ENCODE measurements around the gene YOD1.
"Not testable (repeated sequence)": the region's sequence is repeated elsewhere in the genome, so short reads cannot be mapped to it uniquely, and the experiment has no call there.

The YOD1 gene

GRCh38 chr1:207047505-207047904, 3.5 kb downstream of the YOD1 start:
- Histone ChIP-seq H3K4me2 (ENCODE audit: low read depth, low read length, poor library complexity, severe bottlenecking) (no peak overlapping the region), H4K20me1 (ENCODE audit: low read depth, low read length) (no peaks in the 10 kb centered on the region), H3K36me3 (ENCODE audit: low read length) (no peaks in the 10 kb centered on the region), H3K27me3 (ENCODE audit: low read length) (no peaks in the 10 kb centered on the region; the same call in 1 of the 2 replicates), H3K4me3 (ENCODE audit: insufficient read depth, low read length, poor library complexity, severe bottlenecking) (no peak overlapping the region), H2AFZ (ENCODE audit: low read depth, low read length, severe bottlenecking) (no peak overlapping the region), H3F3A (ENCODE audit: insufficient read depth) (no peaks in the 10 kb centered on the region), H3K9ac (ENCODE audit: low read length) (no peak overlapping the region), H3K27ac (ENCODE audit: low read depth, low read length) (no peak overlapping the region), H3K79me2 (ENCODE audit: insufficient read depth, low read length) (no peaks in the 10 kb centered on the region), H3K9me3 (ENCODE audit: insufficient read depth, low read length) (no peaks in the 10 kb centered on the region), H3K9me2 (replicated peaks; ENCODE audit: insufficient read depth, low read length) (no peaks in the 10 kb centered on the region)
- TF ChIP-seq EZH2phosphoT487 (conservative IDR thresholded peaks at IDR 0.05; ENCODE audit: low read length): no peak
- TF ChIP-seq CTCF (IDR thresholded peaks at IDR 0.05; ENCODE audit: insufficient read depth, low read length, poor library complexity, severe bottlenecking): no peak

- no peaks in the 10 kb centered on the region for H3F3A ChIP-seq (ENCODE audit: insufficient read depth)
- TF ChIP-seq CTCF (IDR thresholded peaks at IDR 0.05; ENCODE audit: insufficient read depth, low read length, poor library complexity, severe bottlenecking): no peak
- TF ChIP-seq EZH2phosphoT487 (conservative IDR thresholded peaks at IDR 0.05; ENCODE audit: low read length): no peak
- H2AFZ ChIP-seq (ENCODE audit: low read depth, low read length, severe bottlenecking): no peak overlapping the region
- no peaks in the 10 kb centered on the region for H3K9me2 ChIP-seq (replicated peaks; ENCODE audit: insufficient read depth, low read length)
- H3K4me2 ChIP-seq (ENCODE audit: low read depth, low read length, poor library complexity, severe bottlenecking): no peak overlapping the region
- no peaks in the 10 kb centered on the region for H3K9me3 ChIP-seq (ENCODE audit: insufficient read depth, low read length)
- no peaks in the 10 kb centered on the region for H4K20me1 ChIP-seq (ENCODE audit: low read depth, low read length)
- H3K27me3 ChIP-seq (ENCODE audit: low read length): no peaks in the 10 kb centered on the region; the same call in 1 of the 2 replicates
- H3K36me3 ChIP-seq (ENCODE audit: low read length): no peaks in the 10 kb centered on the region
- H3K9ac ChIP-seq (ENCODE audit: low read length): no peak overlapping the region
- no peak overlapping the region for H3K4me3 ChIP-seq (ENCODE audit: insufficient read depth, low read length, poor library complexity, severe bottlenecking)
- no peak overlapping the region for H3K27ac ChIP-seq (ENCODE audit: low read depth, low read length)
- no peaks in the 10 kb centered on the region for H3K79me2 ChIP-seq (ENCODE audit: insufficient read depth, low read length)
These were observed 5.6 kb downstream of the YOD1 start for GRCh38 chr1:207045453-207045852.

GRCh38 chr1:207041397-207041796, 9.6 kb downstream of the YOD1 start:
- H3K9me3 ChIP-seq (ENCODE audit: insufficient read depth, low read length); H3K9ac ChIP-seq (ENCODE audit: low read length); H3K27me3 ChIP-seq (ENCODE audit: low read length); H3K4me3 ChIP-seq (ENCODE audit: insufficient read depth, low read length, poor library complexity, severe bottlenecking); H3K9me2 ChIP-seq (replicated peaks; ENCODE audit: insufficient read depth, low read length); H4K20me1 ChIP-seq (ENCODE audit: low read depth, low read length); H3K4me2 ChIP-seq (ENCODE audit: low read depth, low read length, poor library complexity, severe bottlenecking); H3K79me2 ChIP-seq (ENCODE audit: insufficient read depth, low read length); H3F3A ChIP-seq (ENCODE audit: insufficient read depth); H3K36me3 ChIP-seq (ENCODE audit: low read length); H2AFZ ChIP-seq (ENCODE audit: low read depth, low read length, severe bottlenecking); H3K27ac ChIP-seq (ENCODE audit: low read depth, low read length): not testable (repeated sequence)

- Histone ChIP-seq H2AFZ (ENCODE audit: low read depth, low read length, severe bottlenecking) (no peak overlapping the region), H3K9me3 (ENCODE audit: insufficient read depth, low read length) (no peaks in the 10 kb centered on the region), H4K20me1 (ENCODE audit: low read depth, low read length) (no peaks in the 10 kb centered on the region), H3K27ac (ENCODE audit: low read depth, low read length) (no peak overlapping the region), H3K27me3 (ENCODE audit: low read length) (no peaks in the 10 kb centered on the region; the same call in 1 of the 2 replicates), H3K4me3 (ENCODE audit: insufficient read depth, low read length, poor library complexity, severe bottlenecking) (no peak overlapping the region), H3K4me2 (ENCODE audit: low read depth, low read length, poor library complexity, severe bottlenecking) (no peak overlapping the region), H3K36me3 (ENCODE audit: low read length) (no peaks in the 10 kb centered on the region), H3K9ac (ENCODE audit: low read length) (no peak overlapping the region), H3F3A (ENCODE audit: insufficient read depth) (no peaks in the 10 kb centered on the region), H3K9me2 (replicated peaks; ENCODE audit: insufficient read depth, low read length) (no peaks in the 10 kb centered on the region), H3K79me2 (ENCODE audit: insufficient read depth, low read length) (no peaks in the 10 kb centered on the region)
- no peak for TF ChIP-seq EZH2phosphoT487 (conservative IDR thresholded peaks at IDR 0.05; ENCODE audit: low read length)
- TF ChIP-seq CTCF (IDR thresholded peaks at IDR 0.05; ENCODE audit: insufficient read depth, low read length, poor library complexity, severe bottlenecking): no peak
These were observed 10.9 kb downstream of the YOD1 start for GRCh38 chr1:207040181-207040533.

Data from SU-DHL-6 (cell line).